ENCODE results near the gene ST6GALNAC4. TPM values are rescaled to one million over a fixed set of nuclear protein-coding genes. Genes with fewer than 3 reads are reported as not detected.

The ST6GALNAC4 gene
- total and polyA plus RNA-seq, 10 of the 15 experiments (the other 5 are each of a cell fraction or from before 2014, with no cell fraction given) = 4.2 to 63.2 (median 35.2) TPM

- TF ChIP-seq ZNF687 (IDR thresholded peaks at IDR 0.05) (no peak), ATF2 (IDR thresholded peaks at IDR 0.05; ENCODE audit: low read length) (no peak), EED (IDR thresholded peaks at IDR 0.05; ENCODE audit: low read depth) (no peak), ZBTB4 (CRISPR knock-in tag; IDR thresholded peaks at IDR 0.05) (no peak), E2F8 (IDR thresholded peaks at IDR 0.05; ENCODE audit: low read depth, partially characterized antibody) (no peak)
Observed at GRCh38 chr9:127874301-127875221, 42.3 kb downstream of the ST6GALNAC4 start (continued).
